ENCODE results near the gene COPS4. TPM values are rescaled to one million over a fixed set of nuclear protein-coding genes. Genes with fewer than 3 reads are reported as not detected.
"Not testable (repeated sequence)": the region's sequence is repeated elsewhere in the genome, so short reads cannot be mapped to it uniquely, and the experiment has no call there.

COPS4 gene
- total RNA-seq, 1 experiment from 2014 or later: 42.7 TPM

GRCh38 chr4:83082777-83083176 is 47.8 kb downstream of the COPS4 start:
- Histone ChIP-seq H3K4me2 (ENCODE audit: low read depth, low read length, poor library complexity, severe bottlenecking) (no peak overlapping the region), H3K9ac (ENCODE audit: low read length) (no peak overlapping the region), H4K20me1 (ENCODE audit: insufficient read depth, low read depth, low read length) (no peaks in the 10 kb centered on the region), H2AFZ (ENCODE audit: low read length) (no peak overlapping the region), H3K4me1 (ENCODE audit: low read length) (no peaks in the 10 kb centered on the region), H3K9me2 (replicated peaks; ENCODE audit: insufficient read depth, low read length) (no peaks in the 10 kb centered on the region), H3K27ac (ENCODE audit: low read length) (no peak overlapping the region), H3K36me3 (ENCODE audit: insufficient read depth, low read length) (no peaks in the 10 kb centered on the region), H3K79me2 (ENCODE audit: low read length) (no peaks in the 10 kb centered on the region), H3K4me3 (ENCODE audit: low read length) (no peak overlapping the region), H3K27me3 (ENCODE audit: low read length) (no peaks in the 10 kb centered on the region), H3K9me3 (ENCODE audit: low read length) (no peaks in the 10 kb centered on the region)
- no peak for DNase-seq

GRCh38 chr4:83083925-83084475 is 49.0 kb downstream of the COPS4 start:
- no peaks in the 10 kb centered on the region for H3K36me3 ChIP-seq (ENCODE audit: insufficient read depth, low read length)
- H3K79me2 ChIP-seq (ENCODE audit: low read length): no peaks in the 10 kb centered on the region
- H3K27ac ChIP-seq (ENCODE audit: low read length): no peak overlapping the region
- no peaks in the 10 kb centered on the region for H3K27me3 ChIP-seq (ENCODE audit: low read length)
- no peaks in the 10 kb centered on the region for H3K9me3 ChIP-seq (ENCODE audit: low read length)
- no peak for DNase-seq
- H3K9me2 ChIP-seq (replicated peaks; ENCODE audit: insufficient read depth, low read length): no peaks in the 10 kb centered on the region
- H2AFZ ChIP-seq (ENCODE audit: low read length): no peak overlapping the region
- H4K20me1 ChIP-seq (ENCODE audit: insufficient read depth, low read depth, low read length): no peaks in the 10 kb centered on the region
- H3K4me1 ChIP-seq (ENCODE audit: low read length): no peaks in the 10 kb centered on the region
- no peak overlapping the region for H3K9ac ChIP-seq (ENCODE audit: low read length)
- no peak overlapping the region for H3K4me3 ChIP-seq (ENCODE audit: low read length)
- H3K4me2 ChIP-seq (ENCODE audit: low read depth, low read length, poor library complexity, severe bottlenecking): no peak overlapping the region

GRCh38 chr4:83084956-83085355 is 50.0 kb downstream of the COPS4 start:
- H4K20me1 ChIP-seq (ENCODE audit: insufficient read depth, low read depth, low read length); H3K9ac ChIP-seq (ENCODE audit: low read length); H2AFZ ChIP-seq (ENCODE audit: low read length); H3K36me3 ChIP-seq (ENCODE audit: insufficient read depth, low read length); H3K4me3 ChIP-seq (ENCODE audit: low read length); H3K79me2 ChIP-seq (ENCODE audit: low read length); H3K4me2 ChIP-seq (ENCODE audit: low read depth, low read length, poor library complexity, severe bottlenecking); H3K9me2 ChIP-seq (replicated peaks; ENCODE audit: insufficient read depth, low read length); H3K27me3 ChIP-seq (ENCODE audit: low read length); H3K9me3 ChIP-seq (ENCODE audit: low read length); H3K4me1 ChIP-seq (ENCODE audit: low read length); H3K27ac ChIP-seq (ENCODE audit: low read length); DNase-seq: not testable (repeated sequence)

- Histone ChIP-seq H3K4me3 (ENCODE audit: low read length) (no peak overlapping the region), H3K9me2 (replicated peaks; ENCODE audit: insufficient read depth, low read length) (no peaks in the 10 kb centered on the region), H2AFZ (ENCODE audit: low read length) (no peak overlapping the region), H3K9me3 (ENCODE audit: low read length) (no peaks in the 10 kb centered on the region), H3K27me3 (ENCODE audit: low read length) (no peaks in the 10 kb centered on the region), H3K4me1 (ENCODE audit: low read length) (no peaks in the 10 kb centered on the region), H3K27ac (ENCODE audit: low read length) (no peak overlapping the region), H3K4me2 (ENCODE audit: low read depth, low read length, poor library complexity, severe bottlenecking) (no peak overlapping the region), H4K20me1 (ENCODE audit: insufficient read depth, low read depth, low read length) (no peaks in the 10 kb centered on the region), H3K36me3 (ENCODE audit: insufficient read depth, low read length) (no peaks in the 10 kb centered on the region), H3K79me2 (ENCODE audit: low read length) (no peaks in the 10 kb centered on the region), H3K9ac (ENCODE audit: low read length) (no peak overlapping the region)
- DNase-seq: no peak
Observed at GRCh38 chr4:83089410-83090157, 54.6 kb downstream of the COPS4 start.

- Histone ChIP-seq H3K9ac (ENCODE audit: low read length) (no peak overlapping the region), H3K4me1 (ENCODE audit: low read length) (no peaks in the 10 kb centered on the region), H3K36me3 (ENCODE audit: insufficient read depth, low read length) (no peaks in the 10 kb centered on the region), H2AFZ (ENCODE audit: low read length) (no peak overlapping the region), H3K4me2 (ENCODE audit: low read depth, low read length, poor library complexity, severe bottlenecking) (no peak overlapping the region), H4K20me1 (ENCODE audit: insufficient read depth, low read depth, low read length) (no peaks in the 10 kb centered on the region), H3K79me2 (ENCODE audit: low read length) (no peaks in the 10 kb centered on the region), H3K9me3 (ENCODE audit: low read length) (no peaks in the 10 kb centered on the region), H3K27me3 (ENCODE audit: low read length) (no peaks in the 10 kb centered on the region), H3K27ac (ENCODE audit: low read length) (no peak overlapping the region), H3K4me3 (ENCODE audit: low read length) (no peak overlapping the region), H3K9me2 (replicated peaks; ENCODE audit: insufficient read depth, low read length) (no peaks in the 10 kb centered on the region)
- no peak for DNase-seq
Observed at GRCh38 chr4:83093060-83093640, 58.2 kb downstream of the COPS4 start.

- Histone ChIP-seq H3K4me3 (ENCODE audit: low read length) (no peak overlapping the region), H3K36me3 (ENCODE audit: insufficient read depth, low read length) (no peaks in the 10 kb centered on the region), H4K20me1 (ENCODE audit: insufficient read depth, low read depth, low read length) (no peaks in the 10 kb centered on the region), H3K9ac (ENCODE audit: low read length) (no peak overlapping the region), H3K79me2 (ENCODE audit: low read length) (no peaks in the 10 kb centered on the region), H3K9me2 (replicated peaks; ENCODE audit: insufficient read depth, low read length) (no peaks in the 10 kb centered on the region), H3K4me2 (ENCODE audit: low read depth, low read length, poor library complexity, severe bottlenecking) (no peak overlapping the region), H3K9me3 (ENCODE audit: low read length) (no peaks in the 10 kb centered on the region), H2AFZ (ENCODE audit: low read length) (no peak overlapping the region), H3K27me3 (ENCODE audit: low read length) (no peaks in the 10 kb centered on the region), H3K27ac (ENCODE audit: low read length) (no peak overlapping the region), H3K4me1 (ENCODE audit: low read length) (no peaks in the 10 kb centered on the region)
- no peak for DNase-seq
Observed at GRCh38 chr4:83096397-83096796, 61.4 kb downstream of the COPS4 start.

GRCh38 chr4:83104991-83105390 is 70.0 kb downstream of the COPS4 start:
- H4K20me1 ChIP-seq (ENCODE audit: insufficient read depth, low read depth, low read length): no peaks in the 10 kb centered on the region
- no peaks in the 10 kb centered on the region for H3K79me2 ChIP-seq (ENCODE audit: low read length)
- no peak overlapping the region for H3K4me2 ChIP-seq (ENCODE audit: low read depth, low read length, poor library complexity, severe bottlenecking)
- H3K27ac ChIP-seq (ENCODE audit: low read length): no peak overlapping the region
- no peaks in the 10 kb centered on the region for H3K9me3 ChIP-seq (ENCODE audit: low read length)
- no peak overlapping the region for H2AFZ ChIP-seq (ENCODE audit: low read length)
- no peaks in the 10 kb centered on the region for H3K9me2 ChIP-seq (replicated peaks; ENCODE audit: insufficient read depth, low read length)
- no peak for DNase-seq
- H3K9ac ChIP-seq (ENCODE audit: low read length): no peak overlapping the region
- H3K4me3 ChIP-seq (ENCODE audit: low read length): no peak overlapping the region
- no peaks in the 10 kb centered on the region for H3K27me3 ChIP-seq (ENCODE audit: low read length)
- no peaks in the 10 kb centered on the region for H3K4me1 ChIP-seq (ENCODE audit: low read length)
- H3K36me3 ChIP-seq (ENCODE audit: insufficient read depth, low read length): no peaks in the 10 kb centered on the region

- DNase-seq: no peak
- no peak overlapping the region for H3K9ac ChIP-seq (ENCODE audit: low read length)
- H4K20me1 ChIP-seq (ENCODE audit: insufficient read depth, low read depth, low read length): no peaks in the 10 kb centered on the region
- no peak overlapping the region for H3K27ac ChIP-seq (ENCODE audit: low read length)
- no peak overlapping the region for H3K4me2 ChIP-seq (ENCODE audit: low read depth, low read length, poor library complexity, severe bottlenecking)
- H3K9me3 ChIP-seq (ENCODE audit: low read length): no peaks in the 10 kb centered on the region
- H2AFZ ChIP-seq (ENCODE audit: low read length): no peak overlapping the region
- H3K4me3 ChIP-seq (ENCODE audit: low read length): no peak overlapping the region
- H3K36me3 ChIP-seq (ENCODE audit: insufficient read depth, low read length): no peaks in the 10 kb centered on the region
- H3K9me2 ChIP-seq (replicated peaks; ENCODE audit: insufficient read depth, low read length): no peaks in the 10 kb centered on the region
- H3K27me3 ChIP-seq (ENCODE audit: low read length): no peaks in the 10 kb centered on the region
- no peaks in the 10 kb centered on the region for H3K79me2 ChIP-seq (ENCODE audit: low read length)
- H3K4me1 ChIP-seq (ENCODE audit: low read length): peaks cover 10% of the 10 kb centered on the region
Observed at GRCh38 chr4:83107631-83108030, 72.6 kb downstream of the COPS4 start.

Measured in Karpas-422 (cell line).